ENCODE measurements around the gene ACTN4. TPM values are rescaled to one million over a fixed set of nuclear protein-coding genes. Genes with fewer than 3 reads are reported as not detected.

ACTN4 gene
- total and polyA plus RNA-seq, 2 donors (not counting 1 experiment from before 2014, with no cell fraction given), result 108 to 164 TPM

DNA sequence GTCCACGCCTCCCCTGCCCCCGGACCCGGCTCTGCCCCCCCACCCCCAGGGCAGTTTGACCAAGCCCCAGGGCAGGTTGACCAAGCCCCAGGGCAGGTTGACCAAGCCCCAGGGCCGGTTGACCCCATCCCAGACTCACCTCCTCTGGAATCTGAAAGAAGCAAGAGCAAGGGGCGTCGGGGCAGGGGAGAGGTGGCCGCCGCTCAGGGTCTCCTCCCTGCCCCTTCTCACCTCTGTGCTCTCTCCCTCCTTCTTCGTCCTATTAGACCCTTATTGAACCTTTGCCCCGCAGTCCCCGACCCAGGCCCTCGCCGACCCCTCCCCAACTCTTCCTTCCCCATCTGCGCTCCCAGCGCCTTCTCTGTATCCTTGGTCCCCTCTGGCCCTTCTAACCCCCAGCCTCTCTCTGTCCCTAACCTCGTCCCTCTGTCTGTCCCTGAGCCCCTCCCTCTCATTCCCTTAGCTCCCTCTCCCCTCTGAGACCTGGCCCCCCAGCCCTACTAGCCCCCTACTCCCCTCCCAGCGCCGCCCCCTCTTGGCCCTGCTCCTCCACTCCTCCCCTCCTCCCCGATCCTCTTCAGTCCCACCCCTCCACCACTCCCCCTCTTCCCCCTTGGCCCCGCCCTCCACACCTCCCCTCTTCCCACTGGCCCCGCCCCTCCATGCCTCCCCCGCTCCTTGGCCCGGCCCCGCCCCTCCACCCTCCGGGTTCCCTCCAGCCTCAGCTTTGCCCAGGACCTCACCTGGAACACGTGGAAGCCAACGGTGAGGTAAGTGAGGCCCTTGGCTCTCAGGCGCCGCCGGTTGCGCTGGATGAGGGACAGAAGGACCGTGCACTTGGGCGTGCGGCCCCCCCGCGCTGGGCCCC is 89.2 kb downstream of the ACTN4 start:
- peak; percentile 80 for DNase-seq
- TF ChIP-seq, protein P1, sequence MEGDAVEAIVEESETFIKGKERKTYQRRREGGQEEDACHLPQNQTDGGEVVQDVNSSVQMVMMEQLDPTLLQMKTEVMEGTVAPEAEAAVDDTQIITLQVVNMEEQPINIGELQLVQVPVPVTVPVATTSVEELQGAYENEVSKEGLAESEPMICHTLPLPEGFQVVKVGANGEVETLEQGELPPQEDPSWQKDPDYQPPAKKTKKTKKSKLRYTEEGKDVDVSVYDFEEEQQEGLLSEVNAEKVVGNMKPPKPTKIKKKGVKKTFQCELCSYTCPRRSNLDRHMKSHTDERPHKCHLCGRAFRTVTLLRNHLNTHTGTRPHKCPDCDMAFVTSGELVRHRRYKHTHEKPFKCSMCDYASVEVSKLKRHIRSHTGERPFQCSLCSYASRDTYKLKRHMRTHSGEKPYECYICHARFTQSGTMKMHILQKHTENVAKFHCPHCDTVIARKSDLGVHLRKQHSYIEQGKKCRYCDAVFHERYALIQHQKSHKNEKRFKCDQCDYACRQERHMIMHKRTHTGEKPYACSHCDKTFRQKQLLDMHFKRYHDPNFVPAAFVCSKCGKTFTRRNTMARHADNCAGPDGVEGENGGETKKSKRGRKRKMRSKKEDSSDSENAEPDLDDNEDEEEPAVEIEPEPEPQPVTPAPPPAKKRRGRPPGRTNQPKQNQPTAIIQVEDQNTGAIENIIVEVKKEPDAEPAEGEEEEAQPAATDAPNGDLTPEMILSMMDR (IDR thresholded peaks at IDR 0.05), result no peak
- no peak for TF ChIP-seq EZH2 (IDR thresholded peaks at IDR 0.05; ENCODE audit: borderline replicate concordance, insufficient read depth, low read depth, low read length, poor library complexity, severe bottlenecking)
- intact Hi-C loops (cut with micrococcal nuclease), result loop anchor here (10.0 kb wide), 2 partner anchors 58 to 92 kb away; partner anchors contain the start of gene ACTN4
- H3K4me2 ChIP-seq (replicated peaks; ENCODE audit: low read depth, low read length, poor library complexity, severe bottlenecking), result peak overlapping the region; percentile 97
- 5% methylated on average over 18 of the region's 36 CpGs for WGBS (ENCODE audit: insufficient coverage)
- Mint-ChIP-seq H3K9me3 (ENCODE audit: insufficient read depth) (no peaks in the 10 kb centered on the region), H3K27ac (peak overlapping the region; percentile 81), H3K4me3 (peak overlapping the region; percentile 74), H3K4me1 (peaks cover 42% of the 10 kb centered on the region), H3K27me3 (no peaks in the 10 kb centered on the region)
- peaks cover 0 to under 1% of the 10 kb centered on the region in 2 experiments for H3K36me3 ChIP-seq (replicated peaks in 1 of 2; ENCODE audit: control extremely low read depth in 1 of 2, control insufficient read depth in 1 of 2, extremely low read depth in 1 of 2, insufficient read depth in 2 of 2, low read length in 1 of 2)
- H3K27ac ChIP-seq (ENCODE audit: low read length in 2 of 2), result peak overlapping the region in 1 of 2 donors; percentile 46
- CTCF ChIA-PET, result interaction anchor here (2.0 kb wide), 1 partner anchor 33 kb away, joined by 8 read pairs; no protein-coding TSS in a partner anchor
- no peaks in the 10 kb centered on the region for H4K20me1 ChIP-seq (ENCODE audit: control insufficient read depth, insufficient read depth, low read length, poor library complexity, severe bottlenecking)
- ATAC-seq (ENCODE audit: low read depth), result peak; percentile 61
- H3K9ac ChIP-seq (ENCODE audit: low read length), result peak overlapping the region; percentile 68
- H2AFZ ChIP-seq (ENCODE audit: insufficient read depth, low read depth, low read length, poor library complexity, severe bottlenecking), result peak overlapping the region; percentile 76
- H3K4me1 ChIP-seq (ENCODE audit: control insufficient read depth in 2 of 2, insufficient read depth in 2 of 2, low read length in 2 of 2), result peaks cover 29 to 47% of the 10 kb centered on the region in 2 donors
- POLR2A ChIA-PET, result interaction anchor here (0.6 to 1.6 kb wide), 3 partner anchors 33 to 117 kb away, joined by 3 to 5 read pairs (median 4); partner anchors contain the start of genes ECH1 and EIF3K
- H3K27me3 ChIP-seq (replicated peaks in 1 of 4; ENCODE audit: control extremely low read depth in 1 of 4, control insufficient read depth in 3 of 4, insufficient read depth in 4 of 4, low read length in 3 of 4), result no peaks in the 10 kb centered on the region
- H3K4me3 ChIP-seq (ENCODE audit: control extremely low read depth in 1 of 5, extremely low read depth in 1 of 5, insufficient read depth in 1 of 5, low read depth in 2 of 5, low read length in 4 of 5), result peak overlapping the region in 4 of 5 experiments; percentile 32 to 69 (median 58)
- H3K9me3 ChIP-seq (ENCODE audit: control extremely low read depth in 1 of 3, control insufficient read depth in 2 of 3, insufficient read depth in 1 of 3, low read length in 2 of 3), result peaks cover 0 to 8% (median 0%) of the 10 kb centered on the region in 3 donors
- peaks cover 11% of the 10 kb centered on the region for H3K79me2 ChIP-seq (ENCODE audit: control insufficient read depth, insufficient read depth, low read length)

Measured in B cell (primary cell).